ENCODE data around the gene CXorf65. TPM values are rescaled to one million over a fixed set of nuclear protein-coding genes. Genes with fewer than 3 reads are reported as not detected.

The CXorf65 gene
- total RNA-seq, 6 experiments from 2014 or later = not detected

- Mint-ChIP-seq H3K4me3 (no peak overlapping the region), H3K36me3 (ENCODE audit: low read depth) (no peaks in the 10 kb centered on the region), H3K27me3 (ENCODE audit: insufficient read depth) (peaks cover 6% of the 10 kb centered on the region), H3K27ac (no peak overlapping the region), H3K4me1 (ENCODE audit: low read depth) (peaks cover 10% of the 10 kb centered on the region; the same call in 1 of the 2 replicates), H3K9me3 (no peaks in the 10 kb centered on the region)
- no peak for DNase-seq
- no peak for TF ChIP-seq CTCF (IDR thresholded peaks at IDR 0.05)
Measured at GRCh38 chrX:71082124-71082647, 24.4 kb downstream of the CXorf65 start.

GRCh38 chrX:71081330-71082123 is 25.0 kb downstream of the CXorf65 start:
- H3K4me1 Mint-ChIP-seq (ENCODE audit: low read depth) = peaks cover 10% of the 10 kb centered on the region; the same call in 1 of the 2 replicates
- DNase-seq = no peak
- H3K4me3 Mint-ChIP-seq = no peak overlapping the region
- no peaks in the 10 kb centered on the region for H3K9me3 Mint-ChIP-seq
- no peaks in the 10 kb centered on the region for H3K36me3 Mint-ChIP-seq (ENCODE audit: low read depth)
- peaks cover 6% of the 10 kb centered on the region for H3K27me3 Mint-ChIP-seq (ENCODE audit: insufficient read depth)
- no peak overlapping the region for H3K27ac Mint-ChIP-seq
- no peak for TF ChIP-seq CTCF (IDR thresholded peaks at IDR 0.05)

- H3K36me3 Mint-ChIP-seq (ENCODE audit: low read depth) = no peaks in the 10 kb centered on the region
- DNase-seq = no peak
- TF ChIP-seq CTCF (IDR thresholded peaks at IDR 0.05) = no peak
- no peak overlapping the region for H3K4me3 Mint-ChIP-seq
- no peak overlapping the region for H3K27ac Mint-ChIP-seq
- no peaks in the 10 kb centered on the region for H3K9me3 Mint-ChIP-seq
- H3K27me3 Mint-ChIP-seq (ENCODE audit: insufficient read depth) = peaks cover 1% of the 10 kb centered on the region
- peaks cover 6% of the 10 kb centered on the region for H3K4me1 Mint-ChIP-seq (ENCODE audit: low read depth)
Measured at GRCh38 chrX:71070531-71070930, 36.0 kb downstream of the CXorf65 start.

GRCh38 chrX:71068044-71068918 is 38.3 kb downstream of the CXorf65 start, which contains the start of gene SNX12:
SNX12 (minus strand) TSS chrX:71068334; CDS start chrX:71068306, 28 bp downstream.
- Mint-ChIP-seq H3K4me3 (peak within 1 kb of the TSS; percentile 97), H3K4me1 (ENCODE audit: low read depth) (peaks cover 13% of the 10 kb centered on the region), H3K9me3 (no peaks in the 10 kb centered on the region), H3K27me3 (ENCODE audit: insufficient read depth) (no peaks in the 10 kb centered on the region; the same call in 1 of the 2 replicates), H3K27ac (peak within 1 kb of the TSS; percentile 92), H3K36me3 (ENCODE audit: low read depth) (peaks cover 5% of the 10 kb centered on the region; the same call in 1 of the 2 replicates)
- no peak for TF ChIP-seq CTCF (IDR thresholded peaks at IDR 0.05)
- peak; percentile 94 for DNase-seq

GRCh38 chrX:71067712-71068043 is 38.9 kb downstream of the CXorf65 start:
- H3K4me3 Mint-ChIP-seq = peak overlapping the region; percentile 97
- H3K27me3 Mint-ChIP-seq (ENCODE audit: insufficient read depth) = no peaks in the 10 kb centered on the region; the same call in 1 of the 2 replicates
- H3K36me3 Mint-ChIP-seq (ENCODE audit: low read depth) = peaks cover 5% of the 10 kb centered on the region; the same call in 1 of the 2 replicates
- no peaks in the 10 kb centered on the region for H3K9me3 Mint-ChIP-seq
- H3K27ac Mint-ChIP-seq = peak overlapping the region; percentile 92
- DNase-seq = no peak
- H3K4me1 Mint-ChIP-seq (ENCODE audit: low read depth) = peaks cover 13% of the 10 kb centered on the region
- no peak for TF ChIP-seq CTCF (IDR thresholded peaks at IDR 0.05)
